ENCODE results near the gene ZBED6. TPM values are rescaled to one million over a fixed set of nuclear protein-coding genes. Genes with fewer than 3 reads are reported as not detected.

ZBED6 gene
- total RNA-seq, 3 donors from 2014 or later, result 22.7 to 37.8 (median 28.8) TPM

GRCh38 chr1:203807196-203807595 lies 11.8 kb downstream of the ZBED6 start:
- Histone ChIP-seq H3K4me3 (no peak overlapping the region), H3K27me3 (no peaks in the 10 kb centered on the region), H3K9me3 (no peaks in the 10 kb centered on the region), H3K27ac (no peak overlapping the region), H3K4me1 (no peaks in the 10 kb centered on the region), H3K36me3 (no peaks in the 10 kb centered on the region)
- no peak for DNase-seq (ENCODE audit: low spot score in 2 of 2)
- intact Hi-C loops (cut with DNase I; ENCODE audit: low total_unique reads), result no loop called here
- no peak for TF ChIP-seq POLR2A (IDR thresholded peaks at IDR 0.05)
- TF ChIP-seq POLR2AphosphoS5 (IDR thresholded peaks at IDR 0.05), result no peak
- TF ChIP-seq, protein P1, sequence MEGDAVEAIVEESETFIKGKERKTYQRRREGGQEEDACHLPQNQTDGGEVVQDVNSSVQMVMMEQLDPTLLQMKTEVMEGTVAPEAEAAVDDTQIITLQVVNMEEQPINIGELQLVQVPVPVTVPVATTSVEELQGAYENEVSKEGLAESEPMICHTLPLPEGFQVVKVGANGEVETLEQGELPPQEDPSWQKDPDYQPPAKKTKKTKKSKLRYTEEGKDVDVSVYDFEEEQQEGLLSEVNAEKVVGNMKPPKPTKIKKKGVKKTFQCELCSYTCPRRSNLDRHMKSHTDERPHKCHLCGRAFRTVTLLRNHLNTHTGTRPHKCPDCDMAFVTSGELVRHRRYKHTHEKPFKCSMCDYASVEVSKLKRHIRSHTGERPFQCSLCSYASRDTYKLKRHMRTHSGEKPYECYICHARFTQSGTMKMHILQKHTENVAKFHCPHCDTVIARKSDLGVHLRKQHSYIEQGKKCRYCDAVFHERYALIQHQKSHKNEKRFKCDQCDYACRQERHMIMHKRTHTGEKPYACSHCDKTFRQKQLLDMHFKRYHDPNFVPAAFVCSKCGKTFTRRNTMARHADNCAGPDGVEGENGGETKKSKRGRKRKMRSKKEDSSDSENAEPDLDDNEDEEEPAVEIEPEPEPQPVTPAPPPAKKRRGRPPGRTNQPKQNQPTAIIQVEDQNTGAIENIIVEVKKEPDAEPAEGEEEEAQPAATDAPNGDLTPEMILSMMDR (IDR thresholded peaks at IDR 0.05), result no peak

- intact Hi-C loops (cut with DNase I; ENCODE audit: low total_unique reads), result no loop called here
- Histone ChIP-seq H3K4me1 (no peaks in the 10 kb centered on the region), H3K27ac (no peak overlapping the region), H3K36me3 (no peaks in the 10 kb centered on the region), H3K27me3 (no peaks in the 10 kb centered on the region), H3K4me3 (no peak overlapping the region), H3K9me3 (no peaks in the 10 kb centered on the region)
- DNase-seq (ENCODE audit: low spot score in 2 of 2), result no peak
- TF ChIP-seq POLR2A (IDR thresholded peaks at IDR 0.05), result no peak
- TF ChIP-seq, protein P1 (IDR thresholded peaks at IDR 0.05), result no peak
- TF ChIP-seq POLR2AphosphoS5 (IDR thresholded peaks at IDR 0.05), result no peak
Observed at GRCh38 chr1:203813581-203814341, 18.3 kb downstream of the ZBED6 start.

- intact Hi-C loops (cut with DNase I; ENCODE audit: low total_unique reads), result no loop called here
- TF ChIP-seq POLR2A (IDR thresholded peaks at IDR 0.05) (no peak), POLR2AphosphoS5 (IDR thresholded peaks at IDR 0.05) (no peak)
- TF ChIP-seq, protein P1 (IDR thresholded peaks at IDR 0.05), result no peak
- no peak overlapping the region for H3K4me3 ChIP-seq
- no peak overlapping the region for H3K27ac ChIP-seq
- no peak for DNase-seq (ENCODE audit: low spot score in 2 of 2)
- no peaks in the 10 kb centered on the region for H3K9me3 ChIP-seq
- no peaks in the 10 kb centered on the region for H3K4me1 ChIP-seq
- H3K27me3 ChIP-seq, result no peaks in the 10 kb centered on the region
- H3K36me3 ChIP-seq, result no peaks in the 10 kb centered on the region
Observed at GRCh38 chr1:203818399-203818798, 23.0 kb downstream of the ZBED6 start.

- H3K36me3 ChIP-seq, result no peaks in the 10 kb centered on the region
- no peak overlapping the region for H3K4me3 ChIP-seq
- no peak overlapping the region for H3K27ac ChIP-seq
- H3K4me1 ChIP-seq, result no peaks in the 10 kb centered on the region
- no peaks in the 10 kb centered on the region for H3K9me3 ChIP-seq
- intact Hi-C loops (cut with DNase I; ENCODE audit: low total_unique reads), result no loop called here
- H3K27me3 ChIP-seq, result no peaks in the 10 kb centered on the region
- TF ChIP-seq, protein P1 (IDR thresholded peaks at IDR 0.05), result no peak
- TF ChIP-seq POLR2AphosphoS5 (IDR thresholded peaks at IDR 0.05) (no peak), POLR2A (IDR thresholded peaks at IDR 0.05) (no peak)
- no peak for DNase-seq (ENCODE audit: low spot score in 2 of 2)
Observed at GRCh38 chr1:203823306-203823705, 27.9 kb downstream of the ZBED6 start.

DNA sequence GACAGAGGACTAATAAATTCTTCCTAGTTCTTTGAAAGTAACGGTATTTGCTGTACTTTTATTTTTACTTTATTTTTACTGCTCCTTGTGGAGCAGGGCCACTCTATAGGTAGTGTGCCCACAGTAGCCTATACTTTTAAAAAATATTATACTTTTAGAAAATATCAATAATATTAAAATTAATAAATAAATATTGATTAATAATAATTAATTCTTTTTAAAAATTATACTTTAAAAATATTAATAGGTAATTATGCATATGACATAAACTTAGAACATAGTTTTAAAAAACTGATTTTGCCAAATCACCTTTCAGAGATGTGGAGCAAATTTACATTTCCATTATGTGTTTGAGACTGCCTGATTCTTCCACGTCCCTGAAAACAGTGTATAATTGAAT lies 30.8 kb downstream of the ZBED6 start:
- Histone ChIP-seq H3K36me3 (peaks cover 1% of the 10 kb centered on the region), H3K27ac (no peak overlapping the region), H3K9me3 (no peaks in the 10 kb centered on the region), H3K4me1 (no peaks in the 10 kb centered on the region), H3K27me3 (no peaks in the 10 kb centered on the region), H3K4me3 (no peak overlapping the region)
- DNase-seq (ENCODE audit: low spot score in 2 of 2), result no peak
- TF ChIP-seq POLR2AphosphoS5 (IDR thresholded peaks at IDR 0.05), result no peak
- TF ChIP-seq, protein P1 (IDR thresholded peaks at IDR 0.05), result no peak
- TF ChIP-seq POLR2A (IDR thresholded peaks at IDR 0.05), result no peak
- intact Hi-C loops (cut with DNase I; ENCODE audit: low total_unique reads), result no loop called here
